GM12864 (cell line): Measurements from ENCODE around the gene TSPAN17.
"Not testable (repeated sequence)": the region's sequence is repeated elsewhere in the genome, so short reads cannot be mapped to it uniquely, and the experiment has no call there.

Source experiments
- DNase-seq: peaks from one replicate; pipeline ENCODE4 v3.0.0-alpha.2; 2011; ENCODE audit warnings: low read depth
- H3K4me3 ChIP-seq: 2 replicates; pipeline ENCODE4 v1.5.1; 2011; ENCODE audit warnings: mild to moderate bottlenecking, low read depth, low read length, control low read depth
- CTCF ChIP-seq: IDR thresholded peaks from 2 replicates; pipeline ENCODE4 v1.5.1; 2011; ENCODE audit warnings: low read depth, mild to moderate bottlenecking, moderate library complexity, low read length, control low read depth, inconsistent platforms; ENCODE audit errors: missing control alignments

The TSPAN17 gene

DNA sequence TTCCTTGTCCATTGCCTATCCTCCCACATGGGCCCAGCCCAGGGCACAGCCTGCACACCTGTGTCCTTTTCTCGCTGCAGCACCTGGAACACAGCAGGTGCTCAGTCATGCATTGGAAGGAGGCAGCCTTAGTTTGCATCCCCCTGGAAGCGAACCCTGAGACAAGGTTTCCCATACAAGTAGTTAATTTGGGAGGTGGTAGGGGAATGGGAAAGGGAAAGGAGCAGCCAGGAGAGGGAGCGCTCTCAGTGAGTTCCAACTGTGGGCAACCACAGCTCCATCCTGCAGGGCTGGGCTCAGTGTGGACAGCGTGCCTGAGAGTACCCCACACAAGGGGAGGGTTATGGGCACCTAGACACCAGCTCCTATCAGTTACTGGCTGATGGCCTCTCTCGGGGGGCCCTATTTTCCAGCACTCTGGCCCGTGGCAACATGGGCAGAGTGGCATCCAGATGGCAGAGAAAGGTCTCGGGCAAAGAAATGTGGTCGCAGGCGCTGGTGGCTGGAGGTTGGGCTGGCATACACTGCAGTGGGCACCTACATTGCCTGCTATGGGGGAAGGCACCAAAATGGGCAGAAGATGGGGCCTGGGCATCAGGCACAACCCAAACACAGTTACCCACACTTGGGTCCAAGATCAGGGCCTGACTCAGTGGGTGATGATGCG lies 50.1 kb downstream of the TSPAN17 start:
- no peak for DNase-seq
- no peak overlapping the region for H3K4me3 ChIP-seq
- TF ChIP-seq CTCF, result no peak

- DNase-seq, result no peak
- TF ChIP-seq CTCF, result no peak
- H3K4me3 ChIP-seq, result no peak overlapping the region
Observed at GRCh38 chr5:176697934-176698538, 50.8 kb downstream of the TSPAN17 start.

GRCh38 chr5:176699446-176699845 lies 52.2 kb downstream of the TSPAN17 start:
- H3K4me3 ChIP-seq, DNase-seq: not testable (repeated sequence)

- DNase-seq, result no peak
- H3K4me3 ChIP-seq, result no peak overlapping the region
- TF ChIP-seq CTCF, result peak; percentile 32
Observed at GRCh38 chr5:176700239-176700847, 53.1 kb downstream of the TSPAN17 start.

DNA sequence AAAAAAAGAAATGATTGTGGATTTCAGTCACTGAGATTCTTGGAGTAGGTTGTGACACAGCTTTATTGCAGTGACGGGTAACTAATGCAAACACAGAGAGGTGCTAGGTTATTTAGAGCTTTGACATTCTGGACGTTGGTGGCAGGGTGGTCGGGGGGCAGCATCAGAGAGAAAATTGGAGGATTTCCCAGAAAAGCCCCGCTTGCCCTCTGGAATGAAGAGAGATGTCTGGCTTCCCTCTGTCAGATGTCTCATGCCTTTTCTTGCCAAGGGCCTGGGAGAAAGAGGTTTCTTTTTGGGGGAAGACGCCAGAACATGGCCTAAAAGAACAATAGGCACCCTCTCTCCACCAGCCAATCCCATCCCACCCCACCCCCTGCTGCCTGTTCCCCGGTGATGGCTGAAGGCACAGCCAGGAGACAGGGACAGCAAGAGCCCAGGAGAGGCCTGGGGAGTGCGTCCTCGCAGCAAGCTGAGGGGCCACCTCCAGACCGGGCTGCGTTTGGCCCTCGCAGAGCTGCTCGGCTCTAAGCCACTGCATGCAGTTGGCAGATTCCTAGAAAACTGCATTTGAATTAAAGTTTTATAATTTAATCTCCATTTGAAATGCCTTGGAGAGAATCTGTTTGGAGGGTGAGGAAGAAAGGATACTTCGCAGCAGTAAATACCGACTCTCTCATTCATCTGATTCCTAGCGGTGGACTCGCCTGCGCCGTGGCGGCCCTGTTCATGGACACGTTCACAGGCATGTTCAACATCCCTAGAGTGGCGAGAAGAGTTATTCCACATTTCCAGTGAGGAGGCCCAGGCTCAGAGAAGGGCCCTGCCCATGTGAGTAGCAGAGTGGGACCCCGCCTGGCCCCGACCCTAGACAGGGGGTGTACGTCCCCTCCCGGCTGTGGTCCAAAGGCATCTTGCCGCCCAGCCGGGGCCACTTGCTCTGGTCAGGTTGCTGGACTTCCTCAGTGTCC lies 55.7 kb downstream of the TSPAN17 start:
- no peak for TF ChIP-seq CTCF
- DNase-seq, result no peak
- no peak overlapping the region for H3K4me3 ChIP-seq

DNA sequence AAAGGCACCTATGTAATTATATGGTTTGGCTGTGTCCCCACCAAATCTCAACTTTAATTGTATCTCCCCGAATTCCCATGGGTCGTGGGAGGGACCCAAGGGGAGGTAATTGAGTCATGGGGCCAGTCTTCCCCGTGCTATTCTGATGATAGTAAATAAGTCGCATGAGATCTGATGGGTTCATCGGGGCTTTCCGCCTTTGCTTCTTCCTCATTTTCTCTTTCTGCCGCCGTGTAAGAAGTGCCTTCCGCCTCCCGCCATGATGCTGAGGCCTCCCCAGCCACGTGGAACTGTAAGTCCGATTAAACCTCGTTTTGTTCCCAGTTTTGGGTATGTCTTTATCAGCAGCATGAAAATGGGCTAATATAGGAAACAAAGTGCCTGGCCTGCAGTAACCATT lies 56.6 kb downstream of the TSPAN17 start:
- no peak for DNase-seq
- no peak overlapping the region for H3K4me3 ChIP-seq
- TF ChIP-seq CTCF, result no peak

DNA sequence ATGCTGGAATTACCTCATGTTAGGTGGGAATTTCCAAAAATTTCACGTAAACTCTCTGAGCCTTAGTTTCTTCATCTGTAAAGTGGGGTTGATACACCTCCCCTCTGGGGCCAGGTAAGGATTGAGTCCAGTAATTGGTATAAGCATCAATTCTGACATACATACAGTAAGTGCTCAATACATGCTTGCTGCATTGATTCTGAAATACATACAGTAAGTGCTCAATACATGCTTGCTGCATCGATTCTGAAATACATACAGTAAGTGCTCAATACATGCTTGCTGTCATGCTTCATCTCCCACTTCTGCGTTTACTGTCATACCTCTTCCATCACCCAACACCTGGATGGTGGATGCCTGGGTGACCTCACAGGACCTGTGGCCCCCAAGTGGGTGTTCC lies 57.1 kb downstream of the TSPAN17 start:
- no peak overlapping the region for H3K4me3 ChIP-seq
- TF ChIP-seq CTCF, result no peak
- DNase-seq, result no peak
